ENCODE results near the gene CASZ1. TPM values are rescaled to one million over a fixed set of nuclear protein-coding genes. Genes with fewer than 3 reads are reported as not detected.

CASZ1 gene
- total RNA-seq, 2 donors from 2014 or later = 44.3 to 50.3 TPM

GRCh38 chr1:10808441-10808840, 12.0 kb upstream of the CASZ1 start:
- DNase-seq (ENCODE audit: low spot score) = no peak
- Histone ChIP-seq H3K4me1 (peaks cover 0 to 5% of the 10 kb centered on the region in 2 donors), H3K9me3 (no peaks in the 10 kb centered on the region), H3K4me3 (no peak overlapping the region), H3K27me3 (no peaks in the 10 kb centered on the region), H3K27ac (no peak overlapping the region), H3K36me3 (no peaks in the 10 kb centered on the region)
- no peak for TF ChIP-seq CTCF (IDR thresholded peaks at IDR 0.05)

GRCh38 chr1:10806966-10807365, 10.5 kb upstream of the CASZ1 start:
- Histone ChIP-seq H3K27me3 (no peaks in the 10 kb centered on the region), H3K27ac (no peak overlapping the region), H3K36me3 (no peaks in the 10 kb centered on the region), H3K4me1 (peaks cover 0 to 5% of the 10 kb centered on the region in 2 donors), H3K9me3 (no peaks in the 10 kb centered on the region), H3K4me3 (no peak overlapping the region)
- TF ChIP-seq CTCF (IDR thresholded peaks at IDR 0.05) = no peak
- DNase-seq (ENCODE audit: low spot score) = no peak

- Histone ChIP-seq H3K36me3 (no peaks in the 10 kb centered on the region), H3K9me3 (no peaks in the 10 kb centered on the region), H3K27ac (no peak overlapping the region), H3K4me3 (no peak overlapping the region), H3K4me1 (peaks cover 0 to 5% of the 10 kb centered on the region in 2 donors), H3K27me3 (no peaks in the 10 kb centered on the region)
- no peak for DNase-seq (ENCODE audit: low spot score)
- no peak for TF ChIP-seq CTCF (IDR thresholded peaks at IDR 0.05)
These were observed 7.8 kb upstream of the CASZ1 start for GRCh38 chr1:10803971-10804820.

- H3K9me3 ChIP-seq = no peaks in the 10 kb centered on the region
- no peaks in the 10 kb centered on the region for H3K36me3 ChIP-seq
- peaks cover 0 to 5% of the 10 kb centered on the region in 2 donors for H3K4me1 ChIP-seq
- H3K27me3 ChIP-seq = no peaks in the 10 kb centered on the region
- no peak for DNase-seq (ENCODE audit: low spot score)
- no peak overlapping the region for H3K4me3 ChIP-seq
- H3K27ac ChIP-seq = no peak overlapping the region
- TF ChIP-seq CTCF (IDR thresholded peaks at IDR 0.05) = no peak
These were observed 6.7 kb upstream of the CASZ1 start for GRCh38 chr1:10802944-10803715.

- H3K9me3 ChIP-seq = no peaks in the 10 kb centered on the region
- H3K36me3 ChIP-seq = no peaks in the 10 kb centered on the region
- H3K4me3 ChIP-seq = no peak overlapping the region
- H3K4me1 ChIP-seq = peaks cover 0 to 14% of the 10 kb centered on the region in 2 donors
- no peak overlapping the region for H3K27ac ChIP-seq
- H3K27me3 ChIP-seq = no peaks in the 10 kb centered on the region
- TF ChIP-seq CTCF (IDR thresholded peaks at IDR 0.05) = no peak
- no peak for DNase-seq (ENCODE audit: low spot score)
These were observed 4.3 kb upstream of the CASZ1 start for GRCh38 chr1:10800778-10801177.
